Lower leg skin (tissue), 4 donors: ENCODE measurements around the gene MRPS15. TPM values are rescaled to one million over a fixed set of nuclear protein-coding genes. Genes with fewer than 3 reads are reported as not detected.

Source experiments
- DNase-seq, 2 donors: peaks; one replicate each; pipeline ENCODE4 v3.0.0-alpha.2; 2019; ENCODE audit warnings: low spot score in 2 of 2
- H3K4me3 ChIP-seq: fragments of 200-600 bp; sonication (generic); 2 replicates; pipeline ENCODE4 v1.5.1; 2017; ENCODE audit warnings: mild to moderate bottlenecking, low read depth; ENCODE audit not compliant: poor library complexity, severe bottlenecking
- CTCF ChIP-seq, 3 donors: fragments of 450-650 bp; IDR thresholded peaks; one replicate each; pipeline ENCODE4 v1.5.1; 2016; ENCODE audit warnings: antibody characterized with exemption in 3 of 3, mild to moderate bottlenecking in 3 of 3, moderate library complexity in 2 of 3
- POLR2A ChIP-seq, 2 donors: fragments of 450-650 bp; IDR thresholded peaks; one replicate each; pipeline ENCODE4 v1.6.1; 2016 to 2017; ENCODE audit warnings: antibody characterized with exemption in 2 of 2, mild to moderate bottlenecking in 1 of 2, moderate library complexity in 1 of 2
- WGBS, 2 donors: methylation state at CpG; one replicate each; pipeline ENCODE4 v1.1.5; 2018; 5-methylcytosine and 5-hydroxymethylcytosine counted together
- intact Hi-C: fragments of 100-400 bp; cut with DNase I; formaldehyde crosslinking; loops from one replicate; pipeline ENCODE4 v1.15.0; 2023; ENCODE audit warnings: low total_unique reads
- total RNA-seq, 4 donors: library from RNA; depleted of rRNA; stranded (reverse); fragments of >200 nt; gene quantifications; one replicate each; pipeline ENCODE4 v1.1.0, GENCODE V29; 2016

Gene MRPS15
- total RNA-seq, 4 donors from 2014 or later: 62.8 to 84.6 (median 65.1) TPM

- no peak overlapping the region for H3K4me3 ChIP-seq
- DNase-seq: no peak
- intact Hi-C loops: no loop called here
- WGBS, 2 donors: 82 to 88% methylated on average over 3 of the region's 3 CpGs
- no peak for TF ChIP-seq POLR2A (IDR thresholded peaks at IDR 0.05)
- no peak for TF ChIP-seq CTCF (IDR thresholded peaks at IDR 0.05)
Measured at GRCh38 chr1:36458910-36459309, 5.3 kb downstream of the MRPS15 start.

GRCh38 chr1:36457691-36458090 is 6.5 kb downstream of the MRPS15 start:
- no peak overlapping the region for H3K4me3 ChIP-seq
- TF ChIP-seq CTCF (IDR thresholded peaks at IDR 0.05): no peak
- no peak for TF ChIP-seq POLR2A (IDR thresholded peaks at IDR 0.05)
- 65 to 73% methylated on average over 5 of the region's 5 CpGs for WGBS, 2 donors
- DNase-seq: no peak
- intact Hi-C loops: no loop called here

DNA sequence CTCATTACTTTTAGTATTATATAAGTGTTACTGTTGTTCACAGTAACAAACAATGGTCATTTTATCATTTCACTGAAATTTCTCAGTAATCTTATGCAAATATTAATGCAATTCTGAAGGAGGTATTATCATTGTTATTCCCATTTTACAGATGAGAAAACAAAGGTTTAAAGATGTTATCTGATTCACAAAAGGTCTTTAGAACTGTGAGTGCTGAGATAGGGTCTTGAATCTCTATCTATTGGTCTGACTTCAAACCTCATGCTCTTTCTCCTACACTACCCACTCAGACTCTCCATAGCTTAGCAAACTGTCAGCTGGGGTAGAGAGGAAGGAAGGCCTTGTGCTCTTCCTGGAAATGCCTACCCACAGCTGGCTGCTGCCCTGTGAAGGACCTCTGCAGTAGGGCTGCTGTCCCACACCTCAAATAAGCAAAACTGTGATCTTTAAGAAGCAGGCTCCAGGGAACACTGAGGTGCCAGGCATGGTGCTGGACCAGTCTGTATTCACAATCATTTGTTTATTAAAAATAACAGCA is 7.7 kb downstream of the MRPS15 start:
- intact Hi-C loops: no loop called here
- DNase-seq: no peak
- TF ChIP-seq CTCF (IDR thresholded peaks at IDR 0.05) (no peak), POLR2A (IDR thresholded peaks at IDR 0.05) (no peak)

GRCh38 chr1:36455386-36455785 is 8.8 kb downstream of the MRPS15 start:
- H3K4me3 ChIP-seq: no peak overlapping the region
- intact Hi-C loops: no loop called here
- 48 to 50% methylated on average over 1 of the region's 1 CpG for WGBS, 2 donors

More for the DNA sequence above, 7.7 kb downstream of the MRPS15 start:
- H3K4me3 ChIP-seq: no peak overlapping the region

DNA sequence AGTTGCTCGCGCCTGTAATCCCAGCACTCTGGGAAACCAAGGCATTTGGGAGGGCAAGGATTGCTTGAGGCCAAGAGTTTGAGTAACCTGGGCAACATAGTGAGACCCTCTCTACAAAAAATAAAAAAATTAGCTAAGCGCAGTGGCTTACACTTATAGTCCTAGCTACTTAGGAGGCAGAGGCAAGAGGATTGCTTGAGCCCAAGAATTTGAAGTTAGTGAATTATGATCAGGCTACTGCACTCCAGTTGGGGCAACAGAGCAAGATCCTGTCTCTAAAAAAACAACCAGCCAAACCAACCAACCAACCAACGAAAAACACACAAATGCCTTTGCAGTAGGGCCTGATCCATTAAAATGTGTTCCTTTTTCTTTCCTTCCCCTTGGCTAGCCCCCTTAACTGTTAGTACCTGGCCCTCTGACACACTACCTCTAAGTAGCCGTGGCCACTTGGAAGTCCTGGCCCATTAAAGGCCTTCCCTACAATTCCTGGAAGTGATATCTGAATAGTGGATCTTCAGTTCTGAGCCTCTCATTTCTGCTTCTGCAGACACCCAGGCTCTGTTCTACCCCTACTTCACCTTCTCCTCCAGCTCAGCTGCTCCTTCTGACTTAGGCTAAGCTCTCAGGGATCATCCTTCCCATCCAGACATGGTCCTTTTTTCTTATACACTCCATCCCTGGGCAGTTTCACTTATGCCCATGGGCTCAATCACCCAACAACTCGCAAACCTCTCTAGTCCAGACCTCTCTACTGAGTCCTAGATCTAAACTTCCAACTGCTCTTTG is 10.4 kb downstream of the MRPS15 start:
- TF ChIP-seq CTCF (IDR thresholded peaks at IDR 0.05): no peak
- TF ChIP-seq POLR2A (IDR thresholded peaks at IDR 0.05): no peak
- no peak overlapping the region for H3K4me3 ChIP-seq
- 90 to 95% methylated on average over 6 of the region's 6 CpGs for WGBS, 2 donors
- DNase-seq: no peak
- intact Hi-C loops: no loop called here

More at GRCh38 chr1:36455386-36455785, 8.8 kb downstream of the MRPS15 start:
- no peak for DNase-seq
- TF ChIP-seq POLR2A (IDR thresholded peaks at IDR 0.05) (no peak), CTCF (IDR thresholded peaks at IDR 0.05) (no peak)
